Right lobe of liver (tissue), 6 donors: ENCODE measurements around the gene KLF13. TPM values are rescaled to one million over a fixed set of nuclear protein-coding genes. Genes with fewer than 3 reads are reported as not detected.

ENCODE experiments used
- ATAC-seq, 4 donors: fragments of 200-7000 bp; cut with Tn5 transposase; one replicate each; pipeline ENCODE4 v1.9.1; 2020; ENCODE audit warnings: mild to moderate bottlenecking in 4 of 4, moderate library complexity in 4 of 4
- DNase-seq, 3 donors: peaks; one replicate each; pipeline ENCODE4 v3.0.0-alpha.2; 2020
- H3K27ac ChIP-seq, 3 donors: fragments of 200-600 bp; one replicate each; pipeline ENCODE4 v1.8.0; 2022
- H3K27me3 ChIP-seq, 2 donors: fragments of 200-600 bp; one replicate each; pipeline ENCODE4 v1.8.0; 2022
- H3K36me3 ChIP-seq, 4 donors: fragments of 200-600 bp; sonication (generic) in 1 of 4; one replicate each; pipeline versions ENCODE4 v1.5.1 to v1.8.0; 2017 to 2022; ENCODE audit warnings: control low read depth in 1 of 4
- H3K4me1 ChIP-seq, 4 donors: fragments of 200-600 bp; sonication (generic) in 1 of 4; one replicate each; pipeline versions ENCODE4 v1.5.1 to v1.8.0; 2017 to 2022; ENCODE audit warnings: control low read depth in 1 of 4
- H3K4me3 ChIP-seq, 3 donors: fragments of 200-600 bp; one replicate each; pipeline ENCODE4 v1.8.0; 2022
- H3K9me3 ChIP-seq, 4 donors: fragments of 200-600 bp; sonication (generic) in 1 of 4; one replicate each; pipeline versions ENCODE4 v1.5.1 to v1.8.0; 2017 to 2022; ENCODE audit warnings: control low read depth in 1 of 4
- CTCF ChIP-seq, 4 donors: fragments of 200-600 bp in 3 of 4; fragments of 450-650 bp in 1 of 4; IDR thresholded peaks; one replicate each; pipeline versions ENCODE4 v1.5.1 to v1.8.0; 2016 to 2022; ENCODE audit warnings: antibody characterized with exemption in 4 of 4, mild to moderate bottlenecking in 2 of 4
- POLR2A ChIP-seq: fragments of 450-650 bp; IDR thresholded peaks from one replicate; pipeline ENCODE4 v1.6.1; 2017; ENCODE audit warnings: antibody characterized with exemption, mild to moderate bottlenecking
- WGBS: methylation state at CpG from one replicate; pipeline ENCODE4 v1.1.6; 2018; ENCODE audit warnings: low coverage, low lambda C conversion rate; ENCODE audit not compliant: insufficient coverage; ENCODE audit errors: missing lambda C conversion rate; 5-methylcytosine and 5-hydroxymethylcytosine counted together
- intact Hi-C, 2 donors: fragments of 100-400 bp; cut with DNase I; formaldehyde crosslinking; loops; one replicate each; pipeline versions ENCODE4 v1.11.2 to v1.14.1; 2022
- total RNA-seq, 6 experiments: library from RNA; depleted of rRNA in 2 of 6; stranded (reverse); fragments of >200 nt in 2 of 6; fragmentation: NEBNext Ultra II Directional in 3 of 6; extraction: Animal tissue kit (Norgen Biotek cat#: 25700) in 3 of 6; gene quantifications; one replicate each; pipeline versions ENCODE4 v1.1.0 to v1.2.4, GENCODE V29; 2016 to 2023
- donor health status: DM: no; HTN: yes; CAD: no.
- donor health status: DM: no; HTN: no; CAD: no.
- donor health status: DM: no; HTN: no; CAD: no.
- donor health status: DM: no; HTN: yes; CAD: no.
- donor health status: DM: no; HTN: yes; CAD: no.

Gene KLF13
- total RNA-seq, 6 experiments from 2014 or later: 22.7 to 66.2 (median 28.5) TPM

- Histone ChIP-seq H3K9me3 (no peaks in the 10 kb centered on the region), H3K36me3 (no peaks in the 10 kb centered on the region), H3K27ac (peak overlapping the region in 1 of 3 donors; percentile 6), H3K27me3 (no peaks in the 10 kb centered on the region), H3K4me3 (no peak overlapping the region), H3K4me1 (peaks cover 0 to 82% (median 39%) of the 10 kb centered on the region in 4 donors)
- intact Hi-C loops: no loop called here
- WGBS: 74% methylated on average over 4 of the region's 4 CpGs
- DNase-seq: no peak
- TF ChIP-seq POLR2A (no peak), CTCF (IDR thresholded peaks at IDR 0.05) (no peak)
- no peak for ATAC-seq
These were observed 6.5 kb downstream of the KLF13 start for GRCh38 chr15:31333119-31333518.

GRCh38 chr15:31333820-31334219, 7.2 kb downstream of the KLF13 start:
- Histone ChIP-seq H3K36me3 (no peaks in the 10 kb centered on the region), H3K4me1 (peaks cover 0 to 89% (median 43%) of the 10 kb centered on the region in 4 donors), H3K27me3 (no peaks in the 10 kb centered on the region), H3K27ac (peak overlapping the region in 2 of 3 donors; percentile 73), H3K4me3 (no peak overlapping the region), H3K9me3 (no peaks in the 10 kb centered on the region)
- no peak for TF ChIP-seq POLR2A
- TF ChIP-seq CTCF (IDR thresholded peaks at IDR 0.05): no peak
- 100% methylated on average over 3 of the region's 3 CpGs for WGBS
- intact Hi-C loops: no loop called here
- ATAC-seq (no peak), DNase-seq (no peak)

- no peaks in the 10 kb centered on the region for H3K9me3 ChIP-seq
- no peaks in the 10 kb centered on the region for H3K36me3 ChIP-seq
- no peaks in the 10 kb centered on the region for H3K27me3 ChIP-seq
- TF ChIP-seq POLR2A (no peak), CTCF (IDR thresholded peaks at IDR 0.05) (no peak)
- no peak for DNase-seq
- WGBS: 39% methylated on average over 5 of the region's 9 CpGs
- intact Hi-C loops: no loop called here
- ATAC-seq: peak in 3 of 4 donors; percentile 11 to 34 (median 12)
- no peak overlapping the region for H3K4me3 ChIP-seq
- peak overlapping the region in 2 of 3 donors; percentile 64 to 85 for H3K27ac ChIP-seq
- peaks cover 0 to 88% (median 41%) of the 10 kb centered on the region in 4 donors for H3K4me1 ChIP-seq
These were observed 9.5 kb downstream of the KLF13 start for GRCh38 chr15:31335989-31336592.

- ATAC-seq (peak; percentile 56 to 69 (median 68)), DNase-seq (peak in 2 of 3 donors; percentile 89 to 94)
- TF ChIP-seq CTCF (IDR thresholded peaks at IDR 0.05) (no peak), POLR2A (no peak)
- intact Hi-C loops: no loop called here
- WGBS: 47% methylated on average over 7 of the region's 13 CpGs
- Histone ChIP-seq H3K27me3 (no peaks in the 10 kb centered on the region), H3K4me1 (peaks cover 0 to 81% (median 40%) of the 10 kb centered on the region in 4 donors), H3K27ac (peak overlapping the region in 2 of 3 donors; percentile 64 to 85), H3K9me3 (no peaks in the 10 kb centered on the region), H3K36me3 (no peaks in the 10 kb centered on the region), H3K4me3 (no peak overlapping the region)
These were observed 10.1 kb downstream of the KLF13 start for GRCh38 chr15:31336593-31337295.
